Activated CD8-positive, alpha-beta T cell treated with anti-CD3 and anti-CD28 coated beads for 36 hours (primary cell): ENCODE measurements around the gene NCK2. TPM values are rescaled to one million over a fixed set of nuclear protein-coding genes. Genes with fewer than 3 reads are reported as not detected.

Experiments used
- ATAC-seq: fragments of 200-7000 bp; cut with Tn5 transposase; one replicate; pipeline ENCODE4 v1.10.0; 2021; ENCODE audit warnings: mild to moderate bottlenecking, moderate library complexity
- CTCF ChIA-PET: fragments of 350-600 bp; sonication (Branson Sonifier 250); formaldehyde crosslinking; loops from one replicate; lab custom pipeline; 2021; ENCODE audit warnings: antibody characterized with exemption; lab: Charles Lee
- POLR2A ChIA-PET: fragments of 350-600 bp; sonication (Branson Sonifier 250); formaldehyde crosslinking; loops from one replicate; lab custom pipeline; 2021; ENCODE audit warnings: antibody characterized with exemption; lab: Charles Lee
- DNase-seq: peaks from one replicate; pipeline ENCODE4 v3.0.0-alpha.2; 2020
- H3K27ac Mint-ChIP-seq: one replicate; pipeline ENCODE4 v1.8.0; 2021; ENCODE audit warnings: mild to moderate bottlenecking, mixed read lengths
- H3K27me3 Mint-ChIP-seq: one replicate; pipeline ENCODE4 v1.8.0; 2021; ENCODE audit warnings: mixed read lengths
- H3K36me3 Mint-ChIP-seq: one replicate; pipeline ENCODE4 v1.8.0; 2021; ENCODE audit warnings: low read depth, mixed read lengths
- H3K4me1 Mint-ChIP-seq: one replicate; pipeline ENCODE4 v1.8.0; 2021; ENCODE audit warnings: low read depth, mixed read lengths
- H3K4me3 Mint-ChIP-seq: one replicate; pipeline ENCODE4 v1.8.0; 2021; ENCODE audit warnings: mild to moderate bottlenecking, moderate library complexity, mixed read lengths
- H3K9me3 Mint-ChIP-seq: one replicate; pipeline ENCODE4 v1.8.0; 2021; ENCODE audit warnings: mixed read lengths
- intact Hi-C: fragments of 100-400 bp; cut with micrococcal nuclease; formaldehyde crosslinking; loops from one replicate; pipeline ENCODE4 v1.10.0; 2022
- total RNA-seq, 2 experiments: library from RNA; stranded (reverse); gene quantifications; one replicate each; pipeline ENCODE4 v1.2.3, GENCODE V29; 2021
- TF ChIP-seq, protein P1 (sequence below): fragments of 200-600 bp; IDR thresholded peaks from one replicate; pipeline ENCODE4 v1.8.0; 2022; ENCODE audit warnings: antibody characterized with exemption, mild to moderate bottlenecking

NCK2 gene
- total RNA-seq, 2 experiments from 2014 or later, result 68.3 to 69.7 TPM

DNA sequence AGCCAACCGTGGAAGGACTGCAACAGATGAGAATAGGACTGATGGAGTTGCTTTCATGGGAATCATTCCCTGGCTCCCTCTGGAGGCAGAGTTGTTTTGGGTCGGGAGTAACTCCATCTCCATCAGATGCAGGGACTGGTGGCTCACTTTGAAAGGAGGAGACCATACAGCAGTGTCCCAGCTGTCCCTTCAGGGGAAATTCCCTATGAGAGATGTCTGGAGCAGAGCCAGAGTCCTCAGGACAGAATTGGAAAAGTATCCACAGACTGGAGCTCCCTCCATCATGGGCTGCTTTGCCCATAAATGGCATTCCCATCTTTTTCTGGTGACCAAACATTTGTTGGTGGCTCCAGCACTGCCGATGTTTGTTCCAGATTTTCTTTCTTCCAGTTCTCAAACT, 144.3 kb downstream of the NCK2 start:
- H3K36me3 Mint-ChIP-seq, result peaks cover 75% of the 10 kb centered on the region
- H3K9me3 Mint-ChIP-seq, result peaks cover 13% of the 10 kb centered on the region
- DNase-seq (no peak), ATAC-seq (no peak)
- no peak overlapping the region for H3K27ac Mint-ChIP-seq
- ChIA-PET POLR2A (interaction anchor here (0.7 to 1.7 kb wide), 2 partner anchors 9 to 143 kb away, joined by 3 read pairs; no protein-coding TSS in a partner anchor), CTCF (interaction anchor here (1.7 to 2.5 kb wide), 2 partner anchors 9 to 20 kb away, joined by 5 to 6 read pairs; no protein-coding TSS in a partner anchor)
- intact Hi-C loops, result no loop called here
- H3K4me3 Mint-ChIP-seq, result no peak overlapping the region
- TF ChIP-seq, protein P1, sequence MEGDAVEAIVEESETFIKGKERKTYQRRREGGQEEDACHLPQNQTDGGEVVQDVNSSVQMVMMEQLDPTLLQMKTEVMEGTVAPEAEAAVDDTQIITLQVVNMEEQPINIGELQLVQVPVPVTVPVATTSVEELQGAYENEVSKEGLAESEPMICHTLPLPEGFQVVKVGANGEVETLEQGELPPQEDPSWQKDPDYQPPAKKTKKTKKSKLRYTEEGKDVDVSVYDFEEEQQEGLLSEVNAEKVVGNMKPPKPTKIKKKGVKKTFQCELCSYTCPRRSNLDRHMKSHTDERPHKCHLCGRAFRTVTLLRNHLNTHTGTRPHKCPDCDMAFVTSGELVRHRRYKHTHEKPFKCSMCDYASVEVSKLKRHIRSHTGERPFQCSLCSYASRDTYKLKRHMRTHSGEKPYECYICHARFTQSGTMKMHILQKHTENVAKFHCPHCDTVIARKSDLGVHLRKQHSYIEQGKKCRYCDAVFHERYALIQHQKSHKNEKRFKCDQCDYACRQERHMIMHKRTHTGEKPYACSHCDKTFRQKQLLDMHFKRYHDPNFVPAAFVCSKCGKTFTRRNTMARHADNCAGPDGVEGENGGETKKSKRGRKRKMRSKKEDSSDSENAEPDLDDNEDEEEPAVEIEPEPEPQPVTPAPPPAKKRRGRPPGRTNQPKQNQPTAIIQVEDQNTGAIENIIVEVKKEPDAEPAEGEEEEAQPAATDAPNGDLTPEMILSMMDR, result no peak
- H3K4me1 Mint-ChIP-seq, result peaks cover 59% of the 10 kb centered on the region
- H3K27me3 Mint-ChIP-seq, result no peaks in the 10 kb centered on the region

DNA sequence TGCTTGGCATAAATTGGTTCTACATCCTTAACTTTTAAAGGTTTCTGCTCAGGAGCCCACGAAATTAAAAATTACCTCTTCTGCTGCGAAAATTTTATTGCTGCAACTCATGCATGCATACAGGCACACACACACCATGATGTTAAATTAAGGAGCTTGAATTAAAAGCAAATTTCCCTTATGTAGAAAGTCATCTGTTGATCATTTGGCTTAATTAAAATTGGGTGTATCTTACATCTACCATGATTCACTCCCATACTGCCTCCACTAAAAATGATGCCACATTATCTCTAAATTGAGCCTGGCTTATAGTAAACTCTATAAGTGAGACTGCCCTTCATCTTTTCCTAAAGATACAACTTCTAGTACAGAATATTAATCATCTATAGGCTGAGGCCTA, 145.4 kb downstream of the NCK2 start:
- H3K27ac Mint-ChIP-seq, result peak overlapping the region; percentile 40
- TF ChIP-seq, protein P1, result no peak
- H3K4me1 Mint-ChIP-seq, result peaks cover 59% of the 10 kb centered on the region
- intact Hi-C loops, result no loop called here
- peaks cover 78% of the 10 kb centered on the region for H3K36me3 Mint-ChIP-seq
- ChIA-PET POLR2A (interaction anchor here (0.6 kb wide), 1 partner anchor 111 kb away, joined by 3 read pairs; no protein-coding TSS in a partner anchor), CTCF (interaction anchor here (0.7 to 2.5 kb wide), 4 partner anchors 8 to 313 kb away, joined by 3 to 6 read pairs (median 4); no protein-coding TSS in a partner anchor)
- peaks cover 13% of the 10 kb centered on the region for H3K9me3 Mint-ChIP-seq
- no peaks in the 10 kb centered on the region for H3K27me3 Mint-ChIP-seq
- ATAC-seq (no peak), DNase-seq (no peak)
- no peak overlapping the region for H3K4me3 Mint-ChIP-seq

DNA sequence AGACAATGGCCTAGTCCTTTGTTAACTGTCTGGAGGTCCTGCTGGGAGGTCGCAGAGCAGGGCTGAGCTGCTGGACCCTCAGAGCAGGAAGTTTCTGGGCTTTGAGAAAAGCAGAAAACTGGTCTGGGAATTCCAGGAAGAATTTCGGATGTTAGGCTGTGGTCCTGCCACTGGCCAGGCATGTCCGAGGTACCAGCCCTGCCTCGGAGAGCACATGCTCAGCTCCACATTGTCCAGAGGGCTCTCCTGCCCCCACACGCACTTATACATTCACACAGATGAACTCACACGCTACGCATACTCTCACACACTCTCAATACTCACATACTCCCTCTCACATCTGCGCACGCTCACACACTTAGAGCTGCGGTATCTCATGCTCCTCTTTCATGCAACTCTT, 146.1 kb downstream of the NCK2 start:
- DNase-seq (no peak), ATAC-seq (no peak)
- ChIA-PET CTCF (no interaction called here), POLR2A (no interaction called here)
- Mint-ChIP-seq H3K36me3 (peaks cover 81% of the 10 kb centered on the region), H3K27ac (peak overlapping the region; percentile 40), H3K4me1 (peaks cover 61% of the 10 kb centered on the region), H3K9me3 (peaks cover 13% of the 10 kb centered on the region), H3K27me3 (no peaks in the 10 kb centered on the region), H3K4me3 (no peak overlapping the region)
- TF ChIP-seq, protein P1, result no peak
- intact Hi-C loops, result no loop called here

GRCh38 chr2:105893011-105893995, 148.6 kb downstream of the NCK2 start:
- ATAC-seq (no peak), DNase-seq (no peak)
- Mint-ChIP-seq H3K36me3 (peaks cover 81% of the 10 kb centered on the region), H3K9me3 (peaks cover 18% of the 10 kb centered on the region), H3K27me3 (no peaks in the 10 kb centered on the region), H3K4me3 (no peak overlapping the region), H3K4me1 (peaks cover 48% of the 10 kb centered on the region), H3K27ac (no peak overlapping the region)
- TF ChIP-seq, protein P1, result no peak
- CTCF ChIA-PET, result no interaction called here
- POLR2A ChIA-PET, result interaction anchor here (1.0 to 1.4 kb wide), 2 partner anchors 10 to 98 kb away, joined by 3 to 6 read pairs; no protein-coding TSS in a partner anchor
- intact Hi-C loops, result no loop called here
